H9 (cell line): ENCODE measurements around the gene CDK2AP2. TPM values are rescaled to one million over a fixed set of nuclear protein-coding genes. Genes with fewer than 3 reads are reported as not detected.

Experiments
- DNase-seq: peaks from one replicate; pipeline ENCODE4 v3.0.0-alpha.2; 2017
- H2AFZ ChIP-seq: one replicate; pipeline ENCODE4 v1.6.1; 2013; ENCODE audit warnings: mild to moderate bottlenecking, low read length, control low read depth, moderate library complexity
- H2AK5ac ChIP-seq: 2 replicates; pipeline ENCODE4 v1.6.1; 2013; ENCODE audit warnings: low read length, control low read depth, mixed read lengths; ENCODE audit not compliant: insufficient read length
- H2BK120ac ChIP-seq: one replicate; pipeline ENCODE4 v1.6.1; 2013; ENCODE audit warnings: low read depth, mild to moderate bottlenecking, low read length, control low read depth, inconsistent platforms; ENCODE audit not compliant: poor library complexity, severe bottlenecking
- H2BK12ac ChIP-seq: 2 replicates; pipeline ENCODE4 v1.6.1; 2013; ENCODE audit warnings: low read length, control low read depth, mixed read lengths, low read depth; ENCODE audit not compliant: insufficient read length
- H2BK15ac ChIP-seq: 2 replicates; pipeline ENCODE4 v1.6.1; 2013; ENCODE audit warnings: low read depth, low read length, control low read depth
- H2BK20ac ChIP-seq: one replicate; pipeline ENCODE4 v1.6.1; 2013; ENCODE audit warnings: low read depth, mild to moderate bottlenecking, low read length, control low read depth, inconsistent platforms; ENCODE audit not compliant: poor library complexity, severe bottlenecking
- H2BK5ac ChIP-seq: 2 replicates; pipeline ENCODE4 v1.6.1; 2013; ENCODE audit warnings: low read length, control low read depth, mixed read lengths; ENCODE audit not compliant: insufficient read length
- H3K14ac ChIP-seq: 2 replicates; pipeline ENCODE4 v1.6.1; 2013; ENCODE audit warnings: low read length, control low read depth; ENCODE audit not compliant: insufficient read depth
- H3K18ac ChIP-seq: 2 replicates; pipeline ENCODE4 v1.6.1; 2013; ENCODE audit warnings: low read depth, mild to moderate bottlenecking, mixed read lengths, low read length, control low read depth; ENCODE audit not compliant: insufficient read length
- H3K23ac ChIP-seq: 2 replicates; pipeline ENCODE4 v1.6.1; 2013; ENCODE audit warnings: low read length, control low read depth, mixed read lengths, low read depth; ENCODE audit not compliant: insufficient read length
- H3K23me2 ChIP-seq: 2 replicates; pipeline ENCODE4 v1.6.1; 2013; ENCODE audit warnings: low read depth, mild to moderate bottlenecking, mixed read lengths, low read length, control low read depth; ENCODE audit not compliant: insufficient read length, poor library complexity, severe bottlenecking
- H3K27ac ChIP-seq: 2 replicates; pipeline ENCODE4 v1.5.1; 2013; ENCODE audit warnings: low read length, control low read depth, mixed read lengths, low read depth; ENCODE audit not compliant: insufficient read length
- H3K27me3 ChIP-seq: 2 replicates; pipeline ENCODE4 v1.6.1; 2013; ENCODE audit warnings: low read length, control low read depth, inconsistent platforms; ENCODE audit not compliant: insufficient read depth
- H3K4ac ChIP-seq: 2 replicates; pipeline ENCODE4 v1.6.1; 2013; ENCODE audit warnings: low read depth, mild to moderate bottlenecking, control low read depth, inconsistent platforms, low read length, moderate library complexity
- H3K4me1 ChIP-seq: 2 replicates; pipeline ENCODE4 v1.6.1; 2013; ENCODE audit warnings: low read length, control low read depth, inconsistent platforms; ENCODE audit not compliant: insufficient read depth
- H3K4me2 ChIP-seq: 2 replicates; pipeline ENCODE4 v1.6.1; 2013; ENCODE audit warnings: low read length, control low read depth, mixed read lengths; ENCODE audit not compliant: insufficient read length, insufficient read depth
- H3K56ac ChIP-seq: 2 replicates; pipeline ENCODE4 v1.6.1; 2013; ENCODE audit warnings: low read depth, mild to moderate bottlenecking, mixed read lengths, low read length, control low read depth; ENCODE audit not compliant: insufficient read length
- H3K79me1 ChIP-seq: 2 replicates; pipeline ENCODE4 v1.6.1; 2013; ENCODE audit warnings: low read depth, mild to moderate bottlenecking, moderate library complexity, low read length, control low read depth, inconsistent platforms; ENCODE audit not compliant: insufficient read depth, poor library complexity, severe bottlenecking
- H3K79me2 ChIP-seq: 2 replicates; pipeline ENCODE4 v1.6.1; 2013; ENCODE audit warnings: low read length, control low read depth, inconsistent platforms; ENCODE audit not compliant: insufficient read depth
- H3K9ac ChIP-seq: 2 replicates; pipeline ENCODE4 v1.6.1; 2013; ENCODE audit warnings: low read length, control low read depth, mixed read lengths; ENCODE audit not compliant: insufficient read length; ENCODE audit errors: extremely low read depth
- H3K9me3 ChIP-seq: one replicate; pipeline ENCODE4 v1.6.1; 2013; ENCODE audit warnings: low read depth, low read length, inconsistent platforms; ENCODE audit not compliant: control insufficient read depth
- H3T11ph ChIP-seq: one replicate; pipeline ENCODE4 v1.6.1; 2013; ENCODE audit warnings: mild to moderate bottlenecking, low read length, control low read depth, inconsistent platforms
- H4K20me1 ChIP-seq: one replicate; pipeline ENCODE4 v1.6.1; 2013; ENCODE audit not compliant: control insufficient read depth, insufficient read length, insufficient read depth
- H4K5ac ChIP-seq: 2 replicates; pipeline ENCODE4 v1.6.1; 2013; ENCODE audit warnings: low read depth, mild to moderate bottlenecking, mixed read lengths, low read length, control low read depth; ENCODE audit not compliant: insufficient read length
- H4K8ac ChIP-seq: replicated peaks from 2 replicates; pipeline ENCODE4 v1.6.1; 2013; ENCODE audit warnings: low read length, control low read depth, mixed read lengths, low read depth; ENCODE audit not compliant: insufficient read length
- H4K91ac ChIP-seq: 2 replicates; pipeline ENCODE4 v1.6.1; 2013; ENCODE audit warnings: low read depth, mild to moderate bottlenecking, moderate library complexity, mixed read lengths, low read length, control low read depth; ENCODE audit not compliant: insufficient read length
- H3K27ac Mint-ChIP-seq, 3 experiments: 2 replicates in 2 of 3; 3 replicates in 1 of 3; pipeline ENCODE4 v1.8.0; 2020 to 2021; ENCODE audit warnings: mixed read lengths in 3 of 3, mild to moderate bottlenecking in 1 of 3, moderate library complexity in 1 of 3
- H3K27me3 Mint-ChIP-seq: 2 replicates; pipeline ENCODE4 v1.8.0; 2021; ENCODE audit warnings: low read depth, mild to moderate bottlenecking, moderate library complexity, mixed read lengths
- H3K36me3 Mint-ChIP-seq, 3 experiments: 2 replicates in 2 of 3; 3 replicates in 1 of 3; pipeline ENCODE4 v1.8.0; 2020 to 2021; ENCODE audit warnings: low read depth in 3 of 3, mixed read lengths in 3 of 3; ENCODE audit not compliant: insufficient read depth in 1 of 3
- H3K4me1 Mint-ChIP-seq, 2 experiments: 2 replicates each; pipeline ENCODE4 v1.8.0; 2020; ENCODE audit warnings: mixed read lengths in 2 of 2
- H3K4me3 Mint-ChIP-seq, 2 experiments: 2 replicates in 1 of 2; 3 replicates in 1 of 2; pipeline ENCODE4 v1.8.0; 2020 to 2021; ENCODE audit warnings: mild to moderate bottlenecking in 2 of 2, mixed read lengths in 2 of 2, moderate library complexity in 1 of 2
- H3K9me3 Mint-ChIP-seq, 2 experiments: 2 replicates in 1 of 2; 3 replicates in 1 of 2; pipeline ENCODE4 v1.8.0; 2020; ENCODE audit warnings: mild to moderate bottlenecking in 2 of 2, mixed read lengths in 2 of 2, moderate library complexity in 1 of 2
- CTCF ChIP-seq: fragments of 200-600 bp; sonication (generic); conservative IDR thresholded peaks from 3 replicates; pipeline ENCODE4 v1.8.0; 2021; ENCODE audit warnings: antibody characterized with exemption, mild to moderate bottlenecking
- WGBS: extraction: QIAGEN DNeasy Blood & Tissue Kit; methylation state at CpG from one replicate; pipeline ENCODE4 v1.1.7; 2013; ENCODE audit warnings: missing lambda C conversion rate, low lambda C conversion rate, mixed read lengths; ENCODE audit not compliant: insufficient read length; ENCODE audit errors: extremely low coverage; 5-methylcytosine and 5-hydroxymethylcytosine counted together
- total RNA-seq: library from RNA; stranded (reverse); gene quantifications from 2 replicates; pipeline ENCODE4 v1.2.1, GENCODE V29; 2021

CDK2AP2 gene
- total RNA-seq, 1 experiment from 2014 or later, result 36.1 TPM

GRCh38 chr11:67464411-67465188, 43.4 kb downstream of the CDK2AP2 start:
- H3K27me3 ChIP-seq, result no peaks in the 10 kb centered on the region
- H3K27ac ChIP-seq, result no peak overlapping the region
- H2BK120ac ChIP-seq, result no peak overlapping the region
- WGBS, result no CpG with 5 or more reads among the region's 56 CpGs
- no peak overlapping the region for H2BK12ac ChIP-seq
- no peak overlapping the region for H4K8ac ChIP-seq
- no peaks in the 10 kb centered on the region for H4K20me1 ChIP-seq
- Mint-ChIP-seq H3K36me3 (peaks cover 0 to 4% (median 0%) of the 10 kb centered on the region in 3 experiments; a peak in 2 of 7 replicates), H3K27ac (peak overlapping the region; percentile 48 to 95 (median 71); a peak in 4 of 7 replicates), H3K4me1 (peaks cover 20 to 25% of the 10 kb centered on the region in 2 experiments), H3K27me3 (peaks cover 2% of the 10 kb centered on the region), H3K9me3 (no peaks in the 10 kb centered on the region), H3K4me3 (peak overlapping the region; percentile 83 to 86)
- H3K4me1 ChIP-seq, result no peaks in the 10 kb centered on the region; the same call in 1 of the 2 replicates
- H3K4me2 ChIP-seq, result peak overlapping the region; percentile 49
- H3K4ac ChIP-seq, result no peak overlapping the region
- no peak overlapping the region for H4K91ac ChIP-seq
- no peak overlapping the region for H2AFZ ChIP-seq
- no peak overlapping the region for H2BK20ac ChIP-seq
- H2BK5ac ChIP-seq, result no peak overlapping the region
- H3K79me2 ChIP-seq, result no peaks in the 10 kb centered on the region
- H4K5ac ChIP-seq, result no peak overlapping the region
- no peak overlapping the region for H3K23ac ChIP-seq
- peak overlapping the region; percentile 81 for H3K9ac ChIP-seq
- H2AK5ac ChIP-seq, result no peak overlapping the region
- H3T11ph ChIP-seq, result no peak overlapping the region
- H3K79me1 ChIP-seq, result no peaks in the 10 kb centered on the region
- H3K56ac ChIP-seq, result no peak overlapping the region
- no peak overlapping the region for H2BK15ac ChIP-seq
- H3K23me2 ChIP-seq, result peaks cover 12% of the 10 kb centered on the region
- peak overlapping the region; percentile 90 for H3K18ac ChIP-seq
- peak overlapping the region; percentile 90 for H3K14ac ChIP-seq
- peak; percentile 95 for DNase-seq
- TF ChIP-seq CTCF, result no peak
- H3K9me3 ChIP-seq, result no peaks in the 10 kb centered on the region
